ENCODE results near the gene SMARCC2. TPM values are rescaled to one million over a fixed set of nuclear protein-coding genes. Genes with fewer than 3 reads are reported as not detected.

Gene SMARCC2
- total and polyA plus RNA-seq, 8 donors, result 12.5 to 131 (median 64.3) TPM

- Histone ChIP-seq H3K27ac (peak overlapping the region; percentile 94 to 97 (median 97)), H3K9me3 (no peaks in the 10 kb centered on the region), H3K36me3 (peaks cover 0 to 12% (median 6%) of the 10 kb centered on the region in 4 donors), H3K27me3 (no peaks in the 10 kb centered on the region), H3K4me1 (peaks cover 44 to 68% (median 57%) of the 10 kb centered on the region in 4 donors), H3K4me3 (peak overlapping the region; percentile 70 to 82 (median 76))
- DNase-seq, result no peak
- 3 to 10% (median 5%) methylated on average over 4 of the region's 4 CpGs for whole genome bisulfite sequencing, 5 donors
- intact Hi-C loops (cut with DNase I; ENCODE audit: low total_unique reads), result no loop called here
- TF ChIP-seq EP300 (IDR thresholded peaks at IDR 0.05) (no peak), POLR2AphosphoS5 (IDR thresholded peaks at IDR 0.05) (no peak), CTCF (IDR thresholded peaks at IDR 0.05) (no peak), POLR2A (IDR thresholded peaks at IDR 0.05) (no peak)
Observed at GRCh38 chr12:56222531-56222895, 33.2 kb upstream of the SMARCC2 start.

GRCh38 chr12:56221757-56222530, 32.7 kb upstream of the SMARCC2 start, which contains the start of gene RNF41:
Gene RNF41 (minus strand): TSS chr12:56221922. CDS start chr12:56214047, 7,875 bp downstream.
- peak within 1 kb of the TSS; percentile 70 to 82 (median 76) for H3K4me3 ChIP-seq
- intact Hi-C loops (cut with DNase I; ENCODE audit: low total_unique reads), result no loop called here
- TF ChIP-seq POLR2AphosphoS5 (IDR thresholded peaks at IDR 0.05) (peak; percentile 91 to 99 (median 99)), POLR2A (IDR thresholded peaks at IDR 0.05) (peak in 2 of 4 donors; percentile 84 to 95), EP300 (IDR thresholded peaks at IDR 0.05) (peak; percentile 62), CTCF (IDR thresholded peaks at IDR 0.05) (peak in 1 of 7 experiments; percentile 13)
- H3K27ac ChIP-seq, result peak within 1 kb of the TSS; percentile 94 to 97 (median 97)
- peak; percentile 99 for DNase-seq
- H3K9me3 ChIP-seq, result no peaks in the 10 kb centered on the region
- H3K36me3 ChIP-seq, result peaks cover 0 to 12% (median 2%) of the 10 kb centered on the region in 4 donors
- H3K27me3 ChIP-seq, result no peaks in the 10 kb centered on the region
- 1 to 2% (median 1%) methylated on average over 22 to 42 of the region's 42 CpGs for WGBS, 5 donors
- peaks cover 44 to 71% (median 60%) of the 10 kb centered on the region in 4 donors for H3K4me1 ChIP-seq

- 0 to 2% (median 0%) methylated on average over 19 to 21 of the region's 21 CpGs for WGBS, 5 donors
- intact Hi-C loops (cut with DNase I; ENCODE audit: low total_unique reads), result no loop called here
- no peak for TF ChIP-seq POLR2AphosphoS5 (IDR thresholded peaks at IDR 0.05)
- no peak for TF ChIP-seq EP300 (IDR thresholded peaks at IDR 0.05)
- TF ChIP-seq CTCF (IDR thresholded peaks at IDR 0.05), result no peak
Observed at GRCh38 chr12:56221232-56221756, 32.0 kb upstream of the SMARCC2 start.

GRCh38 chr12:56220611-56221231, 31.4 kb upstream of the SMARCC2 start:
- TF ChIP-seq EP300 (IDR thresholded peaks at IDR 0.05) (no peak), CTCF (IDR thresholded peaks at IDR 0.05) (no peak), POLR2AphosphoS5 (IDR thresholded peaks at IDR 0.05) (no peak), POLR2A (IDR thresholded peaks at IDR 0.05) (no peak)
- H3K4me3 ChIP-seq, result peak overlapping the region; percentile 70 to 82 (median 76)
- peak in 1 of 2 donors; percentile 42 for DNase-seq
- H3K4me1 ChIP-seq, result peaks cover 44 to 78% (median 61%) of the 10 kb centered on the region in 4 donors
- intact Hi-C loops (cut with DNase I; ENCODE audit: low total_unique reads), result no loop called here
- peaks cover 4 to 17% (median 12%) of the 10 kb centered on the region in 4 donors for H3K36me3 ChIP-seq
- H3K27ac ChIP-seq, result peak overlapping the region; percentile 94 to 97 (median 97)
- WGBS, 5 donors, result 3 to 5% (median 3%) methylated on average over 10 of the region's 10 CpGs
- no peaks in the 10 kb centered on the region for H3K9me3 ChIP-seq
- H3K27me3 ChIP-seq, result no peaks in the 10 kb centered on the region

More at GRCh38 chr12:56221232-56221756, 32.0 kb upstream of the SMARCC2 start:
- Histone ChIP-seq H3K4me1 (peaks cover 44 to 74% (median 61%) of the 10 kb centered on the region in 4 donors), H3K9me3 (no peaks in the 10 kb centered on the region), H3K36me3 (peaks cover 2 to 17% (median 7%) of the 10 kb centered on the region in 4 donors), H3K27me3 (no peaks in the 10 kb centered on the region), H3K4me3 (peak overlapping the region; percentile 70 to 82 (median 76)), H3K27ac (peak overlapping the region; percentile 94 to 97 (median 97))
- DNase-seq, result peak; percentile 58 to 88

Measured in stomach (tissue), 9 donors.